HCT116 (cell line): Measurements from ENCODE around the gene MRS2. TPM values are rescaled to one million over a fixed set of nuclear protein-coding genes. Genes with fewer than 3 reads are reported as not detected.

Experiments used
- ATAC-seq: fragments of 200-7000 bp; cut with Tn5 transposase; 2 replicates; pipeline ENCODE4 v1.9.1; 2020; ENCODE audit warnings: mild to moderate bottlenecking, moderate library complexity
- BruUV-seq: library from RNA; stranded (reverse); fragments of 400-500 nt; replicated peaks from 2 replicates; lab custom pipeline; 2021; lab: Mats Ljungman, UMichigan
- CTCF ChIA-PET: fragments of 300-600 bp; sonication (Branson Sonifier 250); formaldehyde crosslinking; loops from one replicate; lab custom pipeline; 2021; ENCODE audit warnings: antibody characterized with exemption; lab: Charles Lee
- POLR2A ChIA-PET: fragments of 300-600, 350-600 bp; sonication (Branson Sonifier 250); formaldehyde crosslinking; loops from one replicate; lab custom pipeline; 2021; ENCODE audit warnings: antibody characterized with exemption; lab: Charles Lee
- RAD21 ChIA-PET, 2 experiments: fragments of 300-600 bp; sonication (Branson Sonifier 250); formaldehyde crosslinking; loops; one replicate each; lab custom pipeline; 2023; ENCODE audit warnings: low total read pairs in 2 of 2; ENCODE audit not compliant: uncharacterized antibody in 2 of 2, unreplicated experiment in 2 of 2, low non-redundant PET in 1 of 2; lab: Charles Lee
- DNase-seq: peaks from one replicate; pipeline ENCODE4 v3.0.0-alpha.2; 2010; ENCODE audit warnings: low read depth, low spot score
- H2AFZ ChIP-seq: fragments of 200-600 bp; shearing (Covaris generic), sonication (generic); 2 replicates; pipeline ENCODE4 v1.6.1; 2017; ENCODE audit warnings: low read depth, mixed run types, mixed read lengths, antibody characterized with exemption, low read length; ENCODE audit not compliant: poor library complexity, severe bottlenecking
- H3K27ac ChIP-seq: 2 replicates; pipeline ENCODE4 v1.5.1; 2012; ENCODE audit warnings: low read depth, low read length
- H3K27me3 ChIP-seq: fragments of 200-600 bp; sonication (generic); 2 replicates; pipeline ENCODE4 v1.6.1; 2016; ENCODE audit warnings: mixed run types, low read length, mixed read lengths; ENCODE audit not compliant: insufficient read depth
- H3K36me3 ChIP-seq, 2 experiments: fragments of 200-500 bp in 1 of 2; fragments of 200-600 bp in 1 of 2; sonication (Bioruptor generic) in 1 of 2; sonication (generic) in 1 of 2; 2 replicates each; pipeline versions ENCODE4 v1.5.1 to v1.6.1; 2014 to 2016; ENCODE audit warnings: low read length in 2 of 2, inconsistent platforms in 1 of 2, mixed read lengths in 1 of 2, mixed run types in 1 of 2; ENCODE audit not compliant: insufficient read depth in 2 of 2, control insufficient read depth in 1 of 2
- H3K4me1 ChIP-seq, 2 experiments: fragments of 200-600 bp in 1 of 2; sonication (generic) in 1 of 2; 2 replicates each; pipeline versions ENCODE4 v1.5.1 to v1.6.1; 2012 to 2017; ENCODE audit warnings: low read length in 2 of 2, inconsistent platforms in 1 of 2, mild to moderate bottlenecking in 1 of 2, mixed read lengths in 1 of 2, mixed run types in 1 of 2, moderate library complexity in 1 of 2; ENCODE audit not compliant: insufficient read depth in 2 of 2, control insufficient read depth in 1 of 2
- H3K4me2 ChIP-seq: fragments of 200-600 bp; sonication (generic); 2 replicates; pipeline ENCODE4 v1.6.1; 2017; ENCODE audit warnings: mixed run types, low read length, mixed read lengths
- H3K4me3 ChIP-seq, 2 experiments: fragments of 200-600 bp in 1 of 2; sonication (generic) in 1 of 2; replicated peaks in 1 of 2; 2 replicates each; pipeline ENCODE4 v1.5.1; 2011 to 2016; ENCODE audit warnings: low read length in 2 of 2, control low read depth in 1 of 2, low read depth in 1 of 2, mild to moderate bottlenecking in 1 of 2, mixed read lengths in 1 of 2, mixed run types in 1 of 2
- H3K79me2 ChIP-seq: fragments of 200-600 bp; sonication (generic); 2 replicates; pipeline ENCODE4 v1.6.1; 2017; ENCODE audit warnings: mild to moderate bottlenecking, mixed run types, low read length, moderate library complexity, mixed read lengths; ENCODE audit not compliant: insufficient read depth
- H3K9ac ChIP-seq: fragments of 200-600 bp; sonication (generic); 2 replicates; pipeline ENCODE4 v1.6.1; 2016; ENCODE audit warnings: low read length, mixed read lengths
- H3K9me2 ChIP-seq: fragments of 200-600 bp; sonication (generic), shearing (Covaris generic); 2 replicates; pipeline ENCODE4 v1.6.1; 2017; ENCODE audit warnings: mixed run types, mild to moderate bottlenecking, moderate library complexity; ENCODE audit not compliant: insufficient read depth
- H3K9me3 ChIP-seq, 2 experiments: fragments of 200-500 bp in 1 of 2; fragments of 200-600 bp in 1 of 2; sonication (Bioruptor generic) in 1 of 2; sonication (generic) in 1 of 2; 2 replicates each; pipeline ENCODE4 v1.6.1; 2014 to 2017; ENCODE audit warnings: low read length in 2 of 2, mixed read lengths in 2 of 2, inconsistent platforms in 1 of 2, low read depth in 1 of 2, mild to moderate bottlenecking in 1 of 2, mixed run types in 1 of 2, moderate library complexity in 1 of 2; ENCODE audit not compliant: control insufficient read depth in 1 of 2, insufficient read depth in 1 of 2
- H4K20me1 ChIP-seq: fragments of 200-600 bp; sonication (generic), shearing (Covaris generic); 2 replicates; pipeline ENCODE4 v1.6.1; 2017; ENCODE audit warnings: mixed run types, mild to moderate bottlenecking, moderate library complexity; ENCODE audit not compliant: insufficient read depth
- CEBPB ChIP-seq: IDR thresholded peaks from 2 replicates; pipeline ENCODE4 v1.6.1; 2012; ENCODE audit warnings: low read depth
- EGR1 ChIP-seq: IDR thresholded peaks from 2 replicates; pipeline ENCODE4 v1.6.1; 2012; ENCODE audit warnings: low read depth
- ELF1 ChIP-seq: IDR thresholded peaks from 2 replicates; pipeline ENCODE4 v1.6.1; 2012; ENCODE audit warnings: low read depth, borderline replicate concordance
- EZH2 ChIP-seq: fragments of 200-600 bp; sonication (generic); IDR thresholded peaks from 2 replicates; pipeline ENCODE4 v1.6.1; 2017; ENCODE audit warnings: antibody characterized with exemption, mixed run types
- EZH2phosphoT487 ChIP-seq: fragments of 200-600 bp; IDR thresholded peaks from 2 replicates; pipeline ENCODE4 v1.6.1; 2018; ENCODE audit warnings: antibody characterized with exemption, borderline replicate concordance
- FOSL1 ChIP-seq: IDR thresholded peaks from 2 replicates; pipeline ENCODE4 v1.6.1; 2012; ENCODE audit warnings: low read depth
- POLR2A ChIP-seq: IDR thresholded peaks from 2 replicates; pipeline ENCODE4 v1.7.0; 2011; ENCODE audit warnings: borderline replicate concordance; ENCODE audit not compliant: insufficient read depth, insufficient read length; ENCODE audit errors: extremely low read depth
- RAD21 ChIP-seq: IDR thresholded peaks from 2 replicates; pipeline ENCODE4 v1.6.1; 2012; ENCODE audit warnings: low read depth, mild to moderate bottlenecking
- SP1 ChIP-seq: IDR thresholded peaks from 2 replicates; pipeline ENCODE4 v1.6.1; 2012; ENCODE audit warnings: low read depth
- YY1 ChIP-seq: IDR thresholded peaks from 2 replicates; pipeline ENCODE4 v1.6.1; 2011; ENCODE audit warnings: low read length, low read depth, moderate library complexity, mild to moderate bottlenecking; ENCODE audit not compliant: insufficient replicate concordance; ENCODE audit errors: extremely low read depth
- ZFX ChIP-seq: fragments of 450-650 bp; IDR thresholded peaks from 2 replicates; pipeline ENCODE4 v1.6.1; 2017
- ZNF274 ChIP-seq: fragments of 200-500 bp; sonication (Bioruptor generic); IDR thresholded peaks from 2 replicates; pipeline ENCODE4 v1.6.1; 2014; ENCODE audit warnings: mild to moderate bottlenecking, low read depth, low read length, inconsistent platforms
- intact Hi-C: fragments of 100-400 bp; cut with micrococcal nuclease; formaldehyde crosslinking; loops from 2 replicates; pipeline ENCODE4 v1.10.0; 2022
- total RNA-seq: library from RNA; stranded (reverse); gene quantifications from one replicate; pipeline ENCODE4 v1.2.1, GENCODE V29; 2021; ENCODE audit not compliant: unreplicated experiment
- TF ChIP-seq, protein P1 (sequence below), 3 experiments: fragments of 200-600 bp in 1 of 3; sonication (generic) in 1 of 3; IDR thresholded peaks in 2 of 3; conservative IDR thresholded peaks in 1 of 3; 2 replicates each; pipeline ENCODE4 v1.5.1; 2012 to 2017; ENCODE audit warnings: low read depth in 2 of 3, low read length in 2 of 3, antibody characterized with exemption in 1 of 3, borderline replicate concordance in 1 of 3, control low read depth in 1 of 3, mild to moderate bottlenecking in 1 of 3, mixed read lengths in 1 of 3, mixed run types in 1 of 3, moderate library complexity in 1 of 3; ENCODE audit not compliant: insufficient read depth in 1 of 3
- TF ChIP-seq, protein P2 (sequence below): IDR thresholded peaks from 2 replicates; pipeline ENCODE4 v1.6.1; 2012; ENCODE audit warnings: low read depth
- TF ChIP-seq, protein P3 (sequence below): IDR thresholded peaks from 2 replicates; pipeline ENCODE4 v1.6.1; 2012
- TF ChIP-seq, protein P4 (sequence below): IDR thresholded peaks from 2 replicates; pipeline ENCODE4 v1.6.1; 2011; ENCODE audit warnings: mild to moderate bottlenecking, low read length, moderate library complexity; ENCODE audit not compliant: insufficient replicate concordance; ENCODE audit errors: extremely low read depth

Gene MRS2
- total RNA-seq, 1 experiment from 2014 or later = 39.9 TPM

DNA sequence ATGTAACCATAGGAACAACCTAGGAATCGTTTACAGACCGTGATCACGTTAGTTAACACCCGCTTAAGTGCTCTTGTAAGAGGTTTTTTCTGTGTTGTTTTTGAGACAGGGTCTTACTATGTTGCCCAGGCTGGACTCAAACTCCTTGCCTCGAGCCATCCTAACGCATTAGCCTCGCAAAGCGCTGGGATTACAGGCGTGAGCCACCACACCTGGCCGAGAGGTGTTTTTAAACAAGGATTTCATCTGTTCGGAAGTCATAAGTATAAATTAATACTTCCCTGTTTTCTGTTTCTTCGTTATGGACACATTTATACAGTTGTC is 727 bp downstream of the MRS2 start:
- BruUV-seq = no TSS peak
- ATAC-seq (no peak; the same call in 1 of the 2 replicates), DNase-seq (no peak)
- peaks cover 17 to 19% of the 10 kb centered on the region in 2 experiments for H3K36me3 ChIP-seq
- no peaks in the 10 kb centered on the region for H3K9me2 ChIP-seq
- peak overlapping the region; percentile 97 for H3K9ac ChIP-seq
- POLR2A ChIA-PET = no interaction called here
- CTCF ChIA-PET = interaction anchor here (2.6 kb wide), 1 partner anchor 14 kb away, joined by 23 read pairs; no protein-coding TSS in a partner anchor
- TF ChIP-seq, protein P1, sequence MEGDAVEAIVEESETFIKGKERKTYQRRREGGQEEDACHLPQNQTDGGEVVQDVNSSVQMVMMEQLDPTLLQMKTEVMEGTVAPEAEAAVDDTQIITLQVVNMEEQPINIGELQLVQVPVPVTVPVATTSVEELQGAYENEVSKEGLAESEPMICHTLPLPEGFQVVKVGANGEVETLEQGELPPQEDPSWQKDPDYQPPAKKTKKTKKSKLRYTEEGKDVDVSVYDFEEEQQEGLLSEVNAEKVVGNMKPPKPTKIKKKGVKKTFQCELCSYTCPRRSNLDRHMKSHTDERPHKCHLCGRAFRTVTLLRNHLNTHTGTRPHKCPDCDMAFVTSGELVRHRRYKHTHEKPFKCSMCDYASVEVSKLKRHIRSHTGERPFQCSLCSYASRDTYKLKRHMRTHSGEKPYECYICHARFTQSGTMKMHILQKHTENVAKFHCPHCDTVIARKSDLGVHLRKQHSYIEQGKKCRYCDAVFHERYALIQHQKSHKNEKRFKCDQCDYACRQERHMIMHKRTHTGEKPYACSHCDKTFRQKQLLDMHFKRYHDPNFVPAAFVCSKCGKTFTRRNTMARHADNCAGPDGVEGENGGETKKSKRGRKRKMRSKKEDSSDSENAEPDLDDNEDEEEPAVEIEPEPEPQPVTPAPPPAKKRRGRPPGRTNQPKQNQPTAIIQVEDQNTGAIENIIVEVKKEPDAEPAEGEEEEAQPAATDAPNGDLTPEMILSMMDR (IDR thresholded peaks at IDR 0.05 in 2 of 3, conservative IDR thresholded peaks at IDR 0.05 in 1 of 3; ENCODE audit: borderline replicate concordance in 1 of 3, insufficient read depth in 1 of 3, low read depth in 2 of 3, low read length in 2 of 3) = no peak
- TF ChIP-seq ELF1 (no peak), EZH2phosphoT487 (no peak), ZFX (no peak), ZNF274 (no peak), EGR1 (no peak), RAD21 (no peak), CEBPB (no peak), EZH2 (no peak), SP1 (no peak), FOSL1 (no peak), YY1 (no peak), POLR2A (no peak)
- TF ChIP-seq, protein P2, sequence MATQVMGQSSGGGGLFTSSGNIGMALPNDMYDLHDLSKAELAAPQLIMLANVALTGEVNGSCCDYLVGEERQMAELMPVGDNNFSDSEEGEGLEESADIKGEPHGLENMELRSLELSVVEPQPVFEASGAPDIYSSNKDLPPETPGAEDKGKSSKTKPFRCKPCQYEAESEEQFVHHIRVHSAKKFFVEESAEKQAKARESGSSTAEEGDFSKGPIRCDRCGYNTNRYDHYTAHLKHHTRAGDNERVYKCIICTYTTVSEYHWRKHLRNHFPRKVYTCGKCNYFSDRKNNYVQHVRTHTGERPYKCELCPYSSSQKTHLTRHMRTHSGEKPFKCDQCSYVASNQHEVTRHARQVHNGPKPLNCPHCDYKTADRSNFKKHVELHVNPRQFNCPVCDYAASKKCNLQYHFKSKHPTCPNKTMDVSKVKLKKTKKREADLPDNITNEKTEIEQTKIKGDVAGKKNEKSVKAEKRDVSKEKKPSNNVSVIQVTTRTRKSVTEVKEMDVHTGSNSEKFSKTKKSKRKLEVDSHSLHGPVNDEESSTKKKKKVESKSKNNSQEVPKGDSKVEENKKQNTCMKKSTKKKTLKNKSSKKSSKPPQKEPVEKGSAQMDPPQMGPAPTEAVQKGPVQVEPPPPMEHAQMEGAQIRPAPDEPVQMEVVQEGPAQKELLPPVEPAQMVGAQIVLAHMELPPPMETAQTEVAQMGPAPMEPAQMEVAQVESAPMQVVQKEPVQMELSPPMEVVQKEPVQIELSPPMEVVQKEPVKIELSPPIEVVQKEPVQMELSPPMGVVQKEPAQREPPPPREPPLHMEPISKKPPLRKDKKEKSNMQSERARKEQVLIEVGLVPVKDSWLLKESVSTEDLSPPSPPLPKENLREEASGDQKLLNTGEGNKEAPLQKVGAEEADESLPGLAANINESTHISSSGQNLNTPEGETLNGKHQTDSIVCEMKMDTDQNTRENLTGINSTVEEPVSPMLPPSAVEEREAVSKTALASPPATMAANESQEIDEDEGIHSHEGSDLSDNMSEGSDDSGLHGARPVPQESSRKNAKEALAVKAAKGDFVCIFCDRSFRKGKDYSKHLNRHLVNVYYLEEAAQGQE = no peak
- TF ChIP-seq, protein P3, sequence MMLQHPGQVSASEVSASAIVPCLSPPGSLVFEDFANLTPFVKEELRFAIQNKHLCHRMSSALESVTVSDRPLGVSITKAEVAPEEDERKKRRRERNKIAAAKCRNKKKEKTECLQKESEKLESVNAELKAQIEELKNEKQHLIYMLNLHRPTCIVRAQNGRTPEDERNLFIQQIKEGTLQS = no peak
- TF ChIP-seq, protein P4, sequence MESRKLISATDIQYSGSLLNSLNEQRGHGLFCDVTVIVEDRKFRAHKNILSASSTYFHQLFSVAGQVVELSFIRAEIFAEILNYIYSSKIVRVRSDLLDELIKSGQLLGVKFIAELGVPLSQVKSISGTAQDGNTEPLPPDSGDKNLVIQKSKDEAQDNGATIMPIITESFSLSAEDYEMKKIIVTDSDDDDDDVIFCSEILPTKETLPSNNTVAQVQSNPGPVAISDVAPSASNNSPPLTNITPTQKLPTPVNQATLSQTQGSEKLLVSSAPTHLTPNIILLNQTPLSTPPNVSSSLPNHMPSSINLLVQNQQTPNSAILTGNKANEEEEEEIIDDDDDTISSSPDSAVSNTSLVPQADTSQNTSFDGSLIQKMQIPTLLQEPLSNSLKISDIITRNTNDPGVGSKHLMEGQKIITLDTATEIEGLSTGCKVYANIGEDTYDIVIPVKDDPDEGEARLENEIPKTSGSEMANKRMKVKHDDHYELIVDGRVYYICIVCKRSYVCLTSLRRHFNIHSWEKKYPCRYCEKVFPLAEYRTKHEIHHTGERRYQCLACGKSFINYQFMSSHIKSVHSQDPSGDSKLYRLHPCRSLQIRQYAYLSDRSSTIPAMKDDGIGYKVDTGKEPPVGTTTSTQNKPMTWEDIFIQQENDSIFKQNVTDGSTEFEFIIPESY = no peak
- TF ChIP-seq, all 23 proteins: peak for 0
- peak overlapping the region; percentile 71 for H3K4me2 ChIP-seq
- peaks cover 61% of the 10 kb centered on the region for H3K79me2 ChIP-seq
- RAD21 ChIA-PET = no interaction called here
- peak overlapping the region; percentile 75 to 90 for H3K4me3 ChIP-seq
- peak overlapping the region; percentile 67 for H3K27ac ChIP-seq
- intact Hi-C loops = loop anchor here (10.0 kb wide), 1 partner anchor 371 kb away; the partner anchor contains the start of gene GMNN
- H3K9me3 ChIP-seq = no peaks in the 10 kb centered on the region
- no peak overlapping the region for H2AFZ ChIP-seq
- H4K20me1 ChIP-seq = no peaks in the 10 kb centered on the region; the same call in 1 of the 2 replicates
- H3K27me3 ChIP-seq = no peaks in the 10 kb centered on the region
- H3K4me1 ChIP-seq = peaks cover 2 to 20% of the 10 kb centered on the region in 2 experiments; a peak in 3 of 4 replicates
